GM12872 (cell line): Measurements from ENCODE around the gene NTM.

Experiments
- TF ChIP-seq, protein P1 (sequence below): IDR thresholded peaks from 3 replicates; pipeline ENCODE4 v1.5.1; 2011; ENCODE audit warnings: low read depth, mild to moderate bottlenecking, low read length, moderate library complexity; ENCODE audit not compliant: insufficient read depth

Gene NTM

DNA sequence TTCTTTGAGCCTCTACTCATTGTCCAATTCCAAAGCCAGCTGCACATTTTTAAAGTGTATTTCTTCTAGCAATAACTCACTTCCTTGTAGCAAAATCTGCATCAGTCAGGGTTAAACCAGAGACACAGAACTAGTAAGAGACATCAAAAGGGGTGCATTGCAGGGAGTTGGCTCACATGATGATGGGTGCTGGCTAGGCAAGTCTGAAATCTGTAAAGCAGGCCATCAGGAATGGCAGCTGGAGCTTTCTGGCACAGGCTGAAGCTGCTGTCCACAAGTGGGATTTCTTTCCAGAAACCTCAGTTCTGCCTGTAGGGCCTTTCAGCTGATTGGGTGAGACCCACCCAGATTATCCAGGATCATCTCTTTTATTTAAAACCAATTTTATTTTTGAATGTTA, 698.1 kb downstream of the NTM start:
- TF ChIP-seq, protein P1, sequence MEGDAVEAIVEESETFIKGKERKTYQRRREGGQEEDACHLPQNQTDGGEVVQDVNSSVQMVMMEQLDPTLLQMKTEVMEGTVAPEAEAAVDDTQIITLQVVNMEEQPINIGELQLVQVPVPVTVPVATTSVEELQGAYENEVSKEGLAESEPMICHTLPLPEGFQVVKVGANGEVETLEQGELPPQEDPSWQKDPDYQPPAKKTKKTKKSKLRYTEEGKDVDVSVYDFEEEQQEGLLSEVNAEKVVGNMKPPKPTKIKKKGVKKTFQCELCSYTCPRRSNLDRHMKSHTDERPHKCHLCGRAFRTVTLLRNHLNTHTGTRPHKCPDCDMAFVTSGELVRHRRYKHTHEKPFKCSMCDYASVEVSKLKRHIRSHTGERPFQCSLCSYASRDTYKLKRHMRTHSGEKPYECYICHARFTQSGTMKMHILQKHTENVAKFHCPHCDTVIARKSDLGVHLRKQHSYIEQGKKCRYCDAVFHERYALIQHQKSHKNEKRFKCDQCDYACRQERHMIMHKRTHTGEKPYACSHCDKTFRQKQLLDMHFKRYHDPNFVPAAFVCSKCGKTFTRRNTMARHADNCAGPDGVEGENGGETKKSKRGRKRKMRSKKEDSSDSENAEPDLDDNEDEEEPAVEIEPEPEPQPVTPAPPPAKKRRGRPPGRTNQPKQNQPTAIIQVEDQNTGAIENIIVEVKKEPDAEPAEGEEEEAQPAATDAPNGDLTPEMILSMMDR = no peak

DNA sequence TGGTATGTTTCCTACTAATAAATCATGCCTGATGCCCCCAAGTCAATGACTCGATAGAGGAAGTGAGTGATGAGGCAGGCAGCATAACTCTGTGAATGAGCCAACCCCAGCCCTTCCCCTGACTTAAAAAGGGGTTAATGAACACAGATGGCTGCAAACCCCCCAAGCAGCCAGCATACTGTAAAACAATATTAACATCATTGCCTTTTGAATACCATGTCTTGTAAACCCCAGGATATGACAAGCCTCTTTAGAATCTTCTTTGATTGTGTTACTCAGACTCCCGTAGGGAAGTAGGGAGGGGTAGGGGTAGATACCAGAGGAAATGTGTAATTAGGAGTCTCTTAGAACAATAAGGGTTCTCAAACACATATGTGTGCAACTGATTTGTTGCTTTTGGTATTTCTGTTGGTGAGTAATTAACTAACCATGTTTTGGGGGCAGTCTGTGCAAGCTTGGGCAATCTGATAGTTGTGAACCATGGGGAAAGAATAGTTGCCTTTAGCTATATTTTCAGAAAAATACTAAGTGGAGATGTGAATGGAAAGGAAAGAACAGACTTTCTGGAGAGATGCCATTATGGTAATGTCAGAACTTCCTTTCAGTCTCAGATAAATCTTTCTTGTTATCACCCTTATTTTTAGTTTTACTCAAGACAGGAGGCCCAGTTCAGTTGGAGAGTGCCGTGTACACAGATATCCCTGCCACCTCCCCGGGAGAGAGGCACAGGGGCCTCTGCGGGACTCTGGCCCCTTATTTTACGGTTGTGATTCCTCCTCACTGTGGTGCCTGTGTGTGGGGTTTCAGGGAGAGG, 701.8 kb downstream of the NTM start:
- TF ChIP-seq, protein P1 = no peak

DNA sequence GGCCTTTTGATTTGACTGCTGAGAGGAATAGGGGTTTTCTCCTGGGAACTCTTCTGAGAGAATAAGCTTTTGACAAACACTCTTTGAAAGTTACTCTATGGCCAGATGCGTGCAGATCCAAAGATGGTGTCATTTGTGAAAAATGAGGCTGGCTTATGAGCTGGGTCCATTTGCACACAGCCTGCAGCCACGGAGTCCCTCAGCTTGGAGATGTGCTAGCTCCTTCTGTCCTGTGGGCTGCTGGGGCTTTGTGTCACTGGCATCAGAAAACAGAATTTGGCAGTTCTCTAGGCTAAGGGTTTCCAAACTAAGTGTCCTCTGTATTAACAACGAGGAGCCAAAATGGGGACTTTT, 702.4 kb downstream of the NTM start:
- TF ChIP-seq, protein P1 = no peak

DNA sequence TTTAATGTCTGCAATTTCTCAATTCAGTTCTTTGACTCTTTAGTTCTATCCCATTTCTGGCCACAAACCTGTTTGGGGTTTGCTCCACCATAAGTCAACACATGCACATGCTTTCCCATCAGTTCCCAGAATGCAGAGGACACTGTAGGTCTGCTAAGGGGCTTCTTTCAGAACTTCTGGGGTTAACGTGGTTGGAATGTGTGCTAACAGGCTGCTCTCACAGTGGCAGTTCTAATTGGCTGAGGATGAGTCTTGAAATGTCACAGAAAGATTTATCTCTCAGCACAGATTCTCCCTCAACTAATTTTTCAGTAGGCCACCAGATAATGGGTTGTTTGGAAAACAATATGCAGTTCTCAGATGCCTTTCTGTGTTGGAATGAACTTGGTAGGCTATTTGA, 703.4 kb downstream of the NTM start:
- TF ChIP-seq, protein P1 = no peak

DNA sequence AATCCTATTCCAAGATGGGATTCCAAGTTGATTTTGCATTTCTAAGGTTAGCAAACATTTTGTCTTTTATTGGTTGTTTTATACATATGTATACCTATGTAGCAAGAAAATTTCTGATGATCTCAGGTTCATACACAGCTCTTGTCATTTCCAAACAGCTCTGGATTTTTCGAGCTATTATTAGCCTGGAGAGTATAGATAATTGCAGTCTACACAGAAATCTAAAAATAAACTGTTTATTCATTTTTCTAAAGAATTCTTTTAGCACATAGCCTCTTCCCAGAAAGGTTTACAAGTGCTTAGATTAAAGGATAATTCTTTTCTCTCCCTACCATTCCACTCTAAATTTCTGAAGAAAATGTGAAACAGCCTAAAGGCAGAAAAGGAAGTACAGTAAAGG, 705.0 kb downstream of the NTM start:
- TF ChIP-seq, protein P1 = no peak

DNA sequence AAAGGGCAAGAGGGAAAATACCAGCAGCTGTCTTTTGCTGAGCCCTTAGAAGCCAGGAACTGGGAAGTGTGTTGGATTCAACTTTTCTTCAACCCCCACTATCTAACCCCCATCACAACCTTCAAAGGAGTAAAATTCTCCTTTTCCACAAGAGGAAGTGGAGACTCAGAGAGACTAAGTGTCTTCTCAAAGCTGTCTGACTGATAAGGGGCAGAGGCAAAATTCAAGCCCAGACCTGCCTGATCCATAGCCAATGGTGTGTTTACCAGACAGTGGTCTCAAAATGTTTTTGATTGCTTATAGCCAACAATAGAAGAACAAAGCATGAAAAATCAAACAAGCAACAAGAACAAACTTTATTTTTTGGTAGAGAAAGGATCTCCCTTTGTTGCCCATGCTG, 707.0 kb downstream of the NTM start:
- TF ChIP-seq, protein P1 = no peak

DNA sequence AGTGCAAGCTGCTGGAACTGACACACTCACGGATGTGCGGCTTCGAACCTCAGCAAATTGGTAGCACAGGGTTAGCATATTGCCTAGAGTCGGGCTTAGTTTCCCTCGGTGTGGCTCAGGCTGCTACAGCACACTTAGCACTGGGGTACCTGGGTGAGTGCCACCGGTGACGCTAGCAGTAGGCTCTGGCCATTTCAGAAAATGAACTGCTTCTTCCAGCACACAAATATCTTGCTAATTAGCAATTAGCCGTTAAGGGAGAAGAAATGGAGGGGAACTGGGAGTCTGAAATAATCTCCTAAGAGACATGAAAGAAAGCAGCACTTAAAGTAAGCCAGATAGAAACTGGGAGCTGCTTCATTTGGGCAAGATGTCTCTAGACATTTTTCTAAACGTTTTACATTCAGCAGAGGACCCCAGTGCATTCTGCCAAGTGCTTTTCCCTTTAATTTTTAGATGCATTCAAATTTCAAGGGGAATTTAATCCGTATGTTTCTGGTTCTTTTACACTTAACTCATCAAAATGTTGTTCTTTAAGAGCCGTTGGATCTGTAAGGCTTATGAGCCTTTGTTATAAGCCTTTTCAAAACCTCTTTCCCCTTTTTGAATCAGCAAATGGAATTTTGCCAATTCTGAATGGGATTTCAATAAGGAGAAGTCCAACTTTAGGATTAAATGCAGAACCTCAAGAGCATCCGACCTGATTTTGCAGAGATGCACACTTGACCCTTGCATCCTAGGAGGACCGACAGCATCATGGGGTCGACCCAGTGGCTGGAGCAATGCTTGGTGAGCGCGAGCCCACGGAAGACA, 708.1 kb downstream of the NTM start:
- TF ChIP-seq, protein P1 = no peak
